HuH-7.5 (cell line): Measurements from ENCODE around the gene EHHADH.
A peak's percentile ranks its signal among the peaks of the same experiment; 100 is the strongest.

Source experiments
- DNase-seq: peaks from one replicate; pipeline ENCODE4 v3.0.0; 2011; ENCODE audit warnings: low spot score

Gene EHHADH

GRCh38 chr3:185197068-185197467 is 56.8 kb downstream of the EHHADH start:
- no peak for DNase-seq

DNA sequence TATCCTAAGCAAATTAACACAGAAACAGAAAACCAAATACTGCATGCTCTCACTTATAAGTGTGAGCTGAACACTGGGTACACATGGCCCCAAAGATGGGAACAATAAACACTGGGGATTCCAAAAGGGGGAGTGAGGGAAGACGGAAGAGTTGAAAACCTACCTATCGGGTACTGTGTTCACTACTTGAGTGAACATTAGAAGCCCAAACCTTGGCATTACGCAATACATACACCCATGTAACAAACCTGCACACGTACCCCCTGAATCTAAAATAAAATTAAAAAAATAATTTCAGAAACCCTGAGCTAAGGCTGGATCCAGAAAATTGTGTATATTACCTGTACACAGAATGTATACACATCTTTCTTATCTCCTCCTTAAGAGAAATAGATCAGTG is 58.2 kb downstream of the EHHADH start:
- no peak for DNase-seq

DNA sequence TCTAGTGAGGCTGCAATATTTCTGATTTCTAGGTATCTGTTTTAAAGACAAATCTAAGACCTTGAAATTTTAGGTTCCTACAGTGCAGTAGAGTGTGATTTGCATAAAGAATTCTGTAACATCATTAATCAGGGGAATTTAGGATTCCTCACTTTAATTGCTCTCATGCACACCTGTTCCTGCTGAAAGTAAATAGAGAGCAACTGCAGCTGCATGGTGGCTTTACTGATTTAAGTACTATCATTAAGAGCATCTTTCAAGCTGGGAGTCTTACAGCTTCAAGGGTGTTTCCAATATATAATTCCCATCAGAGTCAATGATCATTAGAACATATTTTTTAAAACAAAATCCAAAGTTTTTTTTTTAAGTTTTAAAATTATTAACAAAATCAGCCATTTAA is 65.0 kb downstream of the EHHADH start:
- DNase-seq, result no peak

DNA sequence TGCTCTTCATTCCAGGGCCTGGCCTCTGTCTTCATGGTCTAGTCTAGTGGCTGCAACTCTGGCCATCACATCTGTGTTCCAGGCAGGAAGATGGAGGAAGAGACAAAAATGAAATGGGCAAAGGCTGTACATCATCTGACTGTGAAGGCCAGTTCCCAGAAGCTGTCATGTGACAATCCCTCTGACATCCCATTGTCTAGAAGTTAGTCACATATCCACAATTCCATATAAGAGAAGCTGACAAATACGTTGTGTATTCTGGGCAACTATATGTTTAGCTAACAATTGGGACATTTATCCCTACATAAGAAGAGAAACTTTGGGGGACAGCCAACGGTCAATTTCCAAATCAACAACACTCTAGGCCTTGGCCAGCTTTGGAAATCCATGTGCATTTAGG is 66.5 kb downstream of the EHHADH start:
- DNase-seq, result no peak

- no peak for DNase-seq
Measured at GRCh38 chr3:185176750-185177359, 77.0 kb downstream of the EHHADH start.

GRCh38 chr3:185175370-185175987 is 78.4 kb downstream of the EHHADH start:
- DNase-seq, result peak; percentile 38

DNA sequence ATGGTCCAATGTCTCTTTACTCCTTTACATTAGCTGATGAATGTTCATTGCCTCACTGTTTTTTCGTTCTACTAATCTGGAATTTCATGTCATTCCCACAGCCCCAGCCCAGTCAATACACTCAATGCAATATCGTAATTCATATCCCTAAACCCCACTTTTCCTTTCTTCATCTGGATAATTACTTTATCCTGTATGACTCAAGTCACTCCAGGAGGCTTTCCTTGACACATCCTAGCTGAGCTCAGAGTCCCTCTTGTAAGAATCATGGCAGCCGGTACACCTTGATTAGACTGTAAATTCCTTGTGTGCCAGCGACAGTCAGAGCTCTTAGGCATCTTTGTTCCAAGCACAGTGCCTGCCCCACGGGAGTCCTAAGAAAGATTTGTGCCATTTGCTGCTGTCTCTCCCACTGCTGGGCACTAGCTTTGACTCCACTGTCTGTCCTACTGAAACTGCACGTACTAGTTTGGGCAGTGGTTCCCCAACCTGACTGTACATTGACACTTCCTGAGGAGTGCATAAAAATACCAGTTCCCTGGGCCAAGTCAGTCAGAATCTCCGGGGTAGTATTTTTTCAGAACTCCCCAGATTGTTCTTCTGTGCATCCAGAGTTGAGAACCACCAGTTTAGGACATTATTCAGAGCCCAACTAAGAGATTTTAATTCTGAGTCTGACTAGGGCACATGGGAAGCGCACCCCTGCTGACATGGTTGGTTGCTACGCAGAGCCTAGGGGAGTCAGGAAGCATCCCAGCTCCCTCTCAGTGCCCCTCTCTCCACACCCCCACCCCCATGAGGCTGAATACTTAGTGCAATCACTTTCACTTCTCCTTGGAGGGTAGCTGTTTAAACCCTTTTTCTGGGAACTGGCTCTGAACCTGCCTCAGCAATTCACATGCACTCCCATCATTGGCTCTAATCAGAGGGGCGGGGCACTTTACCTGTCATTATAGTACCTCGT is 81.5 kb downstream of the EHHADH start:
- DNase-seq, result no peak

DNA sequence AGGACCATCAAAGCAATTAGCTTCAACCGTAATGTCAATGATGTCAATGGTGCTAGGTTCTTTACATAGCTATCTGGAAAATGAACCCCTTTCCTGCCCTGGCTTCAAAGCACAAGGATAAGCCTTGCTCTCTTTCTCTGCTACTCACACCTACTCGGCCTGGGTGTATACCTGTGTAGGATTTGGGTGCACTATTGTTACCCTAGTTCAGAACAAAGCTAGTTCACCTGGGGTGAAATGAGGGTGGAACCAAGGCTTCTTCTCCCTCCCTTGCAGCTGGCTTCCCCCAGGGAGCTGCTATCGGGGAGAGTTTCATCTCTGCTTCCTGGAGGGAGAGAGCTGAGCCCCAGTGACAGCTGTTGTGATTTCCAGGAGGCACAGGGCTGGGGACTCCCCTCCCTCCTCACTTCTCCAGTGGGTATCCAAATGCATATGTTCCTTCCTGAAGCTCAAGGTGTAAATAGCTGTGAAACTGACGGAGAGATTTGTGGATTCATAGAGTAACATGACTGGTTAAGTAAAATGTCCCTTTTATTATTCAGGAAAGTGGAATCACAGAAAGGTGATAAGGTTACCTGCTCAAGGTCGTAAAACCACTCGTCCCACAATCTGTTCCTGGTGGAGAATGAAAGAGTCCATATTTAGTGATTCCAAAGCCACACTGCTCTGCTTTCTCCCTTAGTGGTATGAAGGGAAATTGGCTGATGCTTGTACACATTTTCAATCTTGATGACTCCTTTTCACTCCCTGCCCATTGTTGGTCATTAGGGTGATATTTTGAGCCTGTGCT is 89.2 kb downstream of the EHHADH start:
- DNase-seq, result no peak

DNA sequence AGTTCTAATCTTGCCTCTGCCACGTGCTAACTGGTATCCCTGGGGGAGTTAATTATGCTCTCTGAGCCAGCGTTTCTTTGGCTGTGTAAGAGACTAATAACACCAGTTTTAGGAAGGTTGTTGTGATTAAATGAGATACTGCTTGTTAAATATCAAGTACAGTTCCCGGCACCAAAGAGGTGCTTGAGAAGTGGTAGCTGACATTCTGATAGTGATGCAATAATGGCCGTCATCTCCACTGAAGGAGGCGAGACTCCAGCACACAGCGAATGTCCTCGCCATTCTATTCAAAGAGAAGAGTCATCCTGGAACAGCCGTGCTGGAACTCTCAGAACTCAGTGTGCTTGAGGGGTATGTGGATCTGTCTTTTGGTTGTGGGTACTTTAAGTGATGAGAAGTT is 91.2 kb downstream of the EHHADH start:
- DNase-seq, result no peak

DNA sequence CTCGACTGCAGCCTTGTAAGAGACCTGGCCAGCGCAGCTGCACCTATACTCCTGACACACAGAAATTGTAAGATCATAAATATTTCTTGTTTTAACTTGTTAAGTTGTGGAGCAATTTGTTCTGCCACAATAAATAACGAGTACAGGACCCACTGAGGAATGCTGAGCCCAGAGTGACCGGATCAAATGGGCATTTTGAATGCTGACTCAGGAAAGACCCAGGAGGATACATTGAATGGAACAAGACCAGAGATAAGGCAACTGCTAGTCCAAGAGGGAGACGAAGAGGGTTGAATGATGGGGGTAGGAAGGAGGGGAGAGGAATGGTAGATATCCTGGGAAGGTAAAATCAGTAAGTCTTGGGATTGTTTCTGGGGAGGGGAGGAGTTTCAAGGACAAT is 92.1 kb downstream of the EHHADH start:
- no peak for DNase-seq

DNA sequence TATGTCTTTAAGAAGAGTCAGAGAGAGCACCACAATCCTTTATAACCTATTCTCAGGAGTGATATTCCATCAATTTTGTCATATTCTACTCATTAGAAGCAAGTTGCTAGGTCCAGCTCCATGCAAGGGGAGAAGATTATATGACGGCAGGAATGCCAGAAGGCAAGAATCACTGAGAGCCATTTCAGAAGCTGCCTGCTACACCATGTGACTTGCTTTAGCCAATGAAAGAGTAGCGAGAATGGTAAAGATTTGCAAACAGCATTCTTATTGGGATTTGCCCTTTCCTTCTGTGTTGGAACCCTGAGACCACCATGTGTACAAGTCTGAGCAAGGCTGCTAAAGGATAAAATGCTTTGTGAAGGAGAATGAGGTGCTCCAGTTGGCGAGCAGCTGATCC is 96.5 kb downstream of the EHHADH start:
- no peak for DNase-seq

GRCh38 chr3:185155678-185156077 is 98.2 kb downstream of the EHHADH start:
- no peak for DNase-seq

- no peak for DNase-seq
Measured at GRCh38 chr3:185153861-185154629, 99.8 kb downstream of the EHHADH start.

DNA sequence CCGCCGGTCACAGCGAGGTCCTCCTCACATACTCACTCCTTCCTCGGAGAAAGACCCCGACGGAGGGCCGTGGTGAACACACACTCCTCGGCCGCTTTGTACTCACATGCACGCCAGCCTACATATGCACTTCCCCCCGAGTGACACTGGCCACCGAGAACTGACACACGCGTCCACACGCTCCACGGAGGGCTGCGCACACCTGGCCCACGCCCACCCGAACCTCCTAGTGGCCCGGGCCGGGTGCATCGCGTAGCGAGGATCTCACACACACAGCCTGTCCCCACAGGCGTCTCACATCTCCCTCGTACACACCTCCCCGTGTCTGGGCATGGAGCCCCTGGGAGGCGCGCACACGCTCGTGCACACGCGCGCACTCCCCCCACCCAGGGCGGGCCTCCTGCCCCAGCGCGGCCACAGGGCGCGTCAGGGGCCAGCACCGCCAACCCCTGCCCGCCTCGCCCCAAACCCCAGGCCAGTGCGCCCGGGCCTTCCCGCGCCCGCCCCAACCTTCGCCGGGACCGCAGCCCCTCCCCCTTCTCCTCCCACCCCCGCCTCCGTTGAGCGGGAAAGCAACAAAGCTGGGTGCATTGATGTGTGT is 100.6 kb downstream of the EHHADH start:
- DNase-seq, result peak; percentile 52

DNA sequence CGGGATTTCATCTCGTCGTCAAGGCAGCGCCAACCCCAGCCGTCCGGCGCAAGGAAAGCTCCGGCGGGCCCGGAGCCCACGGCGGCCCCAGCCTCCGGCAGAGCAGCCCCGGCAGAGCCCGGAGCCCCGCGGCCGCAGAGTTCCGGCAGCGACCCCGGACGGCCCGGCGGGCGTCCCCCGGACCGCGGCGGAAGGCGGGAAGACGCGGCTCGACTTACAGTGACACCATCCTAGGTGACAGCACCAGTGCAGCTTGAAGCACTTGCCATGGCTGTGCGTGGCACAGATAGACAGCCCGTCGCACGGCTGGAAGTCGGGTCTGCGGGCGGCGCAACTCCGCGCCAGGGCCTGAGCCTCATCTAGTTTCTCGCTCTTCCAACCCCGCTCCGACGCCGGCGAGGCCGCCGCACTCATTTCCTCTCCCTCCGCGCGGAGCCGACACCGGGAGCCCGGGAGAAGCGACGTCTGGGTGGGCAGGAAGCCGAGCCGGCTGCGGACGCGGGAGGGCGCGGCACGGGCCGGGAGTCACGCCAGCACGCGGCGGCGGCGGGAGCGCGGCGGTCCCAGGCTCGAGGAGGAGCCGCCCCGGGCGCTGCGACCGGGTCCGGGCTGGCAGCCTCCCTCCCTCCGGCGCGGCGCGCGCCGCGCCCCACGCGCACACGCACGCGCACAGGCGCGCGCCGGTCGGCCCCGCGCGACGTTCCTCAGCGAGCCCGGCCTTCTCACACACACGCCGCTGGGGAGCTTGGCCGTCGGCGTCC is 101.3 kb downstream of the EHHADH start, which contains the start of gene C3orf70:
C3orf70 (minus strand) TSS at position 651 of the 761 bp plus-strand sequence; CDS start at position 414, 237 bp downstream.
- DNase-seq, result peak; percentile 80

DNA sequence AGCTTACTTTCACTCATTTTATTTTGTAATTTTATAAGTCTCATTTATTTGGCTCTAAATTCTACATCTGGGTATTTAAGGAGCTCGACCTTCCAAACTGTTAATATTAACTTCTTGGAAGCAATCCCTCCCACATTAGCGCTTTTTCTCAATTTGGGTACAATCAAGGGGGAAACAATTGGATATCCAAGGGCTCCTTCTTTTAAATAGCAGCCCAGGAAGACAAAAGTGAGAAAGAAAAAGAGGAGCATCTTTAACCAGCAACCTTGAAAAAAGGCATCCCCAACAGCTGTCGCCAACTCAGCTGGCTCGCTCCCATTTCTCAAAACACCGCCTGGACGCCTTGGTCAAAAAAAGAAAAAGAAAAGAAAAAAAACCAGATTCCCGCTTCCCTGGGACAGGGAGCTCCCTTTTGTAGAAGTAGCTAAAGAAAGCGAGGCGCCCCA is 101.9 kb downstream of the EHHADH start:
- no peak for DNase-seq

GRCh38 chr3:185151101-185151963 is 102.5 kb downstream of the EHHADH start:
- DNase-seq, result no peak

DNA sequence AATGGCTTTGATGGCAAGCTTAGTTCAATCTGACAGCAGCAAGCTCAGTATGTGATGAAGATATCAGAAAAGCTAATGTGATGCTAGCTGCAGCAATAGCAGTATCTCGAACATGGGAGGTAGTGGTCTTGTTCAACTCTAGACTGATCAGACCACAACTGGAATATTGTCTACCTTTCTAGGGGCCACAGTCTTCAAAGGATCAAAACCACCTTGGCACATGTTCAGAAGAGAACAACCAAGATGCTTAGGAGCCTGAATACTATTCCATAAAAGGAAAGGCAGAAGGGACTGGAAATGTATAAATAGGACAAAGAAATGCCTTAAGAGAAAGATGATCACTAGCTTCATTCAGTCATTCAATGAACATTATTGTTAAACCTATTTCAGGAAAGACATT is 103.3 kb downstream of the EHHADH start:
- no peak for DNase-seq

DNA sequence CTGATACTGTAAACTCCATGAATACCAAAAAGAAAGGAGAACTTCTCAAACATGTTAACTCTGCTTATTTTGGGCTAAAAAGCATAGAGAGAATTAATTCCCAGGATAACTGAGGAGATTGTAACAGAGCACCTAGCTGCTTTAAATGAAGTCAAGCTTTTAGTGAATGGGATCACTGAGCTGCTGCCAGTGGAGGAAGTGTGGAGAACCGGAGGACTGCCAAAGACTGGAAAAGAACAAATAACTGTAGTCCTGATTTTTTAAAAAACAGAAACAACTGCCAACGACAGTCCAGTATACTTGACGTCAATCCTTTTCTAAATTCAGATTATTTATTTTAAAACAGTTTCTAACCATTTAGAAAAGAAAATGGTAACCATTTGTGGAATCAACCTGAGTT is 104.3 kb downstream of the EHHADH start:
- no peak for DNase-seq
